ENCODE results near the gene SEMA4F. TPM values are rescaled to one million over a fixed set of nuclear protein-coding genes. Genes with fewer than 3 reads are reported as not detected.

The SEMA4F gene
- total RNA-seq, 1 donor from 2014 or later = 5.5 TPM

GRCh38 chr2:74658516-74658915, 4.5 kb downstream of the SEMA4F start:
- no peak for DNase-seq (ENCODE audit: low read depth, low spot score)

- no peak for DNase-seq (ENCODE audit: low read depth, low spot score)
These were observed 5.4 kb downstream of the SEMA4F start for GRCh38 chr2:74659462-74659861.

- no peak for DNase-seq (ENCODE audit: low read depth, low spot score)
These were observed 14.0 kb downstream of the SEMA4F start for GRCh38 chr2:74668087-74668486.

GRCh38 chr2:74670263-74670662, 16.2 kb downstream of the SEMA4F start:
- DNase-seq (ENCODE audit: low read depth, low spot score) = no peak

GRCh38 chr2:74671479-74671878, 17.4 kb downstream of the SEMA4F start:
- peak; percentile 19 for DNase-seq (ENCODE audit: low read depth, low spot score)

GRCh38 chr2:74673826-74674528, 19.9 kb downstream of the SEMA4F start:
- DNase-seq (ENCODE audit: low read depth, low spot score) = no peak

- DNase-seq (ENCODE audit: low read depth, low spot score) = no peak
These were observed 21.0 kb downstream of the SEMA4F start for GRCh38 chr2:74675090-74675489.

- no peak for DNase-seq (ENCODE audit: low read depth, low spot score)
These were observed 22.3 kb downstream of the SEMA4F start for GRCh38 chr2:74676331-74676730.

GRCh38 chr2:74679615-74680014, 25.6 kb downstream of the SEMA4F start:
- DNase-seq (ENCODE audit: low read depth, low spot score) = no peak

- no peak for DNase-seq (ENCODE audit: low read depth, low spot score)
These were observed 28.5 kb downstream of the SEMA4F start for GRCh38 chr2:74682501-74682900.

GRCh38 chr2:74685408-74685807, 31.4 kb downstream of the SEMA4F start:
- DNase-seq (ENCODE audit: low read depth, low spot score) = no peak

- DNase-seq (ENCODE audit: low read depth, low spot score) = no peak
These were observed 34.8 kb downstream of the SEMA4F start for GRCh38 chr2:74688881-74689280.

- no peak for DNase-seq (ENCODE audit: low read depth, low spot score)
These were observed 35.6 kb downstream of the SEMA4F start for GRCh38 chr2:74689671-74690070.

GRCh38 chr2:74690571-74690970, 36.5 kb downstream of the SEMA4F start:
- peak; percentile 19 for DNase-seq (ENCODE audit: low read depth, low spot score)

GRCh38 chr2:74691929-74692328, 37.9 kb downstream of the SEMA4F start:
- DNase-seq (ENCODE audit: low read depth, low spot score) = no peak

GRCh38 chr2:74693213-74693612, 39.2 kb downstream of the SEMA4F start:
- DNase-seq (ENCODE audit: low read depth, low spot score) = no peak

GRCh38 chr2:74693668-74694067, 39.6 kb downstream of the SEMA4F start:
- no peak for DNase-seq (ENCODE audit: low read depth, low spot score)

GRCh38 chr2:74694281-74694680, 40.2 kb downstream of the SEMA4F start:
- no peak for DNase-seq (ENCODE audit: low read depth, low spot score)

- no peak for DNase-seq (ENCODE audit: low read depth, low spot score)
These were observed 41.6 kb downstream of the SEMA4F start for GRCh38 chr2:74695663-74696062.

- DNase-seq (ENCODE audit: low read depth, low spot score) = no peak
These were observed 42.8 kb downstream of the SEMA4F start for GRCh38 chr2:74696829-74697228.

GRCh38 chr2:74700643-74701372, 46.8 kb downstream of the SEMA4F start:
- no peak for DNase-seq (ENCODE audit: low read depth, low spot score)

GRCh38 chr2:74702001-74702715, 48.1 kb downstream of the SEMA4F start:
- no peak for DNase-seq (ENCODE audit: low read depth, low spot score)
